NK-92 treated with Interleukin-12 subunit alpha and Interleukin-12 subunit beta, amount 100 ng/mL, for 24 hours (cell line): ENCODE measurements around the gene MSANTD2.

ENCODE experiments used
- DNase-seq: peaks from one replicate; lab custom pipeline; 2025; lab: John Stamatoyannopoulos, UW

The MSANTD2 gene

GRCh38 chr11:124817036-124817435, 16.8 kb upstream of the MSANTD2 start:
- DNase-seq: no peak

- DNase-seq: no peak
Measured at GRCh38 chr11:124814739-124815138, 14.5 kb upstream of the MSANTD2 start.

DNA sequence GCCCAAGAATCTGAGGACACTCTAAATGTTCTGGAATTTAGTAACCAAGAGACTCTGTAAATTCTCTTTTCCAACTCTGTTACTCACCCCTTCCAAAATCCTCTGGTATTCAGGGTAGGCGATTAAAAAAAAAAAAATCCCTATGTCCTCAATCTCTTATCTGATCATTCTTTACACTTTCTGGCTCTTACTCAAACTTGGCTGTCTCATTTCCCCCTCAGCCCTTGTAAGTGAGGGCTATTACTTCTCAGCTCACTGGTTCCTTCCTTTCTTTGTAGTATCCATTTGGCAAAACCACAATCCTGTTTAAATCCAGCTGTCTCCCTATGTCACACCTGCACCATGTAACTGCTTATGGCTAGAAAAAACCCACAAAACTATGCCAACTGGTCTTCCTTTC, 12.7 kb upstream of the MSANTD2 start:
- no peak for DNase-seq

- DNase-seq: no peak
Measured at GRCh38 chr11:124811399-124812125, 11.4 kb upstream of the MSANTD2 start.

GRCh38 chr11:124807660-124808270, 7.6 kb upstream of the MSANTD2 start:
- no peak for DNase-seq

DNA sequence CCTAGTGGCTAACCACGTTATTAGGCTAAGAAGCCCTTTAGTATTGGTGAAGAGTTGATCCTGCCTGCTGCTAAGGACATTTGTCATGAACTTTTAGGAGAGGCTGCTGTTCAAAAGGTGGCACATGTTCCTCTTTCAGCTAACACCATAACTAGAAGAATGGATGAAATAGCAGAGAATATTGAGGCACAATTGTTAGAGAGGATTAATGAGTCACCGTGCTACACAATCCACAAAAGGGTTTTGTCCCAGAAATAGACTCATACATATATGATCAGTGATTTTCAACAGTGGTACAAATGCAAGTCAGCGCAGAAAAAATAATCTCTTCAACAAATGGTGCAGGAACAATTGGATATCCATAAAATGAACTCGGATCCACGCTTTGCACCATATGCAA, 7.0 kb upstream of the MSANTD2 start:
- no peak for DNase-seq

GRCh38 chr11:124804884-124805283, 4.7 kb upstream of the MSANTD2 start:
- no peak for DNase-seq

GRCh38 chr11:124801636-124802312, 1.6 kb upstream of the MSANTD2 start:
- DNase-seq: no peak

DNA sequence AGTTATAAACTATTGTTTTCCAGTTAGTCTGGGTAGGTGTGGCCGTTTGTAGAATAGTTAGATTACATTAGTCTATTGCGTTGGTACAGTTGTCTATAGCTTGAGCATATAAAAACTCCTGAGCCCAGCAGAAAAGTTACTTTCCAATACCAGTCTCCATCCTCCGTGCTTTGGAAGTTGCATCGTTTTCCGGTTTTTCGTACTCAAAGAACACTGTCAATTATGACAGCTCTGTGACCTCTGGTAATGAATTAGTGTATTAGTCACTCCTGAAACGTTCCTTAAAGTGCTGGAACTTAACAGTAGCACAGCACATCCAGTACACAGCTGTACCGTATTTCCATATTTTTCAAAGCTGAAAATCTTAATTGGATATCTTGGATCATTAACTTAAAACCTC, 808 bp upstream of the MSANTD2 start:
- no peak for DNase-seq

DNA sequence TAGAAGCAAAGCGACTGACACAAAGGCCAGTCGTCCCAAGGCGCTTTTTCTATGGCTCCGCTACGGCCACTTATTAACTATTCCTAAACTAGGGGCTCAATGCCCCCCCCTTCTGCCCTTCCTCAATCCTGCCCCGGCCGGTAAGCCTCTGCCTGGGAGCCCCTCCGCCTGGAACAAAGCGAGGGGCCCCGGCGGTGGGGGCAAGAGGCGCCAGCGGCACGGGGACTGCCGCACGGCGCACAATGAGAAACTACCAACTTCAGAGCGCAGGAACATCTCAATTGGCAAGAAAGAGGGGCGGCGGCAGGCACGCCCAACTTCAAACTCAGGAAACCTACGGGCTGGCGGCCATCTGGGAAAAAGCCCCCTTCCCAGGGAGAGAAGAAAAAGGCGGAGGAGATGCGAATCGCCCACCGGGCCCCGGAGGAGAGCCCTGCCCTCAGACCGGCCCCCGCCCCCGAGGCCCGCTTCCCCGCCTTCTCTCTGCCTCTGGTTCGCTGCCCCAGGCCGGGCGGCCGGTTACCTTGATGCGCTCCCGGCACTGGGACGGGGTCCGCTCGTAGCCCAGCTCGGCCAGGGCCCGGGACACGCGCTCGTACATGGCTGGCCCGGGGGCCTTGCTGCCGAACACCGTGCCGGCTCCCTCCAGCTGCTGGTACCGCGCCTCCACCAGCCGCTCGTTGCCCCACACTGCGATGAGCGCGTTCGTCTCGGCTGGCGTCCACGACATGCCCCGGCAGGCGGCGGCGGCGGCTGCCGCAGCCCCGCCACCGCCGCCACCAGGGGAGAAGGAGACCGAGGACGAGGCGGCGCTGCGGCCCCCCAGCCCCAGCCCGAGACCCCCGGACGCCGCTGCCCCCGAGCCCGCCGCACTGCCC, 619 bp downstream of the MSANTD2 start:
- no peak for DNase-seq

DNA sequence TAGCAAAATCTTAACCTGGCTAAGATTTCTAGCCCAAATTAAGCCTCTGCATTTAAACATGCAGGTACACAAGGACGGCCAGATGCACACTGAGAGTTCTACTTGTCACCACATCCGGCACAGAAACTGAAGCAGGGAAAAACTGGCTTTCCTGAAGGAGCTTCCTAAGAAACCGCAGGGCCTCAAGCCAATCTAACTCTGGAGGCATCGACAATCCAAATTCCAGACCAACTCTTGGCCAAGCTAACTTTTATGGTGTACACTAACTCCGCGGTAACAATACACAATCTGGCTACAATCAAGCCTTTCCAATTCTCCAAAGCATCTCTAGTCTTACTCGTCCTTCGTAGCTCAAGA, 1.2 kb downstream of the MSANTD2 start:
- no peak for DNase-seq

DNA sequence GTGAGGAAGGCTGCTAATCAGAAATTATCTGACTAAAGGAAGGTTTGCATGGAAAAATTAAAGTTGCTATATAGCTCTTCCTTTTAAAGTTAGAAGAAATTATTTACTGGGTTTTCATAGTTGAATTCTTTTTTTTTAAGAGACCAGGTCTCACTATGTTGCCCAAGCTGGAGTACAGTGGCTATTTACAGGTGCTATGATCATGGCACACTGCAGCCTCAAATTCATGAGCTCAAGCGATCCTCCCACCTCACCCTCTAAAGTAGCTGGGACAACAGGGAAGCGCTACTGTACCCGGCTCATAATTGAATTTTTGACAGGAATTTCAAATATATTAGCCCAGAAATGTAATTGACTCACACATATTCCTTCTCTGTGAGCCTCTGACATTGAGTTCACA, 3.9 kb downstream of the MSANTD2 start:
- DNase-seq: no peak

- no peak for DNase-seq
Measured at GRCh38 chr11:124793466-124794278, 6.5 kb downstream of the MSANTD2 start.

- no peak for DNase-seq
Measured at GRCh38 chr11:124791626-124792341, 8.4 kb downstream of the MSANTD2 start.

GRCh38 chr11:124788521-124788920, 11.7 kb downstream of the MSANTD2 start:
- DNase-seq: no peak

GRCh38 chr11:124784051-124784450, 16.2 kb downstream of the MSANTD2 start:
- DNase-seq: no peak

DNA sequence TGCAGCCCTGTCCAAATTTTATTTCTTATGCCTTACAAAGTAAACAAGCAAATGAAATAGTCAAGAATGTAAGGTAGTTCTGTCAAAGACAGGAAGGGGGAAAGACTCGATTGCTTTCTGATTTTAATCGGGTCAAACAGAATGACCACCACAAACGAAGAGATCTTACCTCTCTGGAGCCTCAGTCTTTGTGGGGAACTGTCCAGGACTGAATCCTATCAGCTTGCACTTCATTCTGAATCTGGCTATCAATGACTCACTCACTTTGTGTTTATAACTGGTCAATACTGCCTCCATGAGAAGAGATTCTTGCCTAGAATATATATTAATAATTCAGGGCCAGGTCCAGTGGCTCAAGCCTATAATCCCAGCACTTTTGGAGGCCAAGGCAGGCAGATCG, 17.2 kb downstream of the MSANTD2 start:
- DNase-seq: no peak

DNA sequence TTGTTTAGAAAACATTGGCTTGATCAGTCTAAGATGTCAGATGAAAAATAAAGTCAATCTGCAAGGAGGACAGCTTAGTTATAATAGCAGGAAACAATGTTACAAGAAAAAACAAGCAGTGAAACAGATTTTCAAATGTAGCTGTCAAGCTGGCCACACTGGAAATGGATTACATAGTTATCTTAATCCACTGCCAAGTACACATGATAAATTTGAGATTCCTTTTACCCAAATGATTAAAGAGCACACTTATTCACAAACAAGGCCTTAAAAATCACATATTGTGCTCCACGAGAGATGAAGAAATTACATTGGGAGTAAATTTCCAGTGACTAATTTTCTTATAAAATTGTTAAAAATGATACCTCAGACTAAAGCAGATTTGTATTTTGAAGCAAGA, 20.6 kb downstream of the MSANTD2 start:
- DNase-seq: no peak

- no peak for DNase-seq
Measured at GRCh38 chr11:124778281-124778680, 21.9 kb downstream of the MSANTD2 start.

DNA sequence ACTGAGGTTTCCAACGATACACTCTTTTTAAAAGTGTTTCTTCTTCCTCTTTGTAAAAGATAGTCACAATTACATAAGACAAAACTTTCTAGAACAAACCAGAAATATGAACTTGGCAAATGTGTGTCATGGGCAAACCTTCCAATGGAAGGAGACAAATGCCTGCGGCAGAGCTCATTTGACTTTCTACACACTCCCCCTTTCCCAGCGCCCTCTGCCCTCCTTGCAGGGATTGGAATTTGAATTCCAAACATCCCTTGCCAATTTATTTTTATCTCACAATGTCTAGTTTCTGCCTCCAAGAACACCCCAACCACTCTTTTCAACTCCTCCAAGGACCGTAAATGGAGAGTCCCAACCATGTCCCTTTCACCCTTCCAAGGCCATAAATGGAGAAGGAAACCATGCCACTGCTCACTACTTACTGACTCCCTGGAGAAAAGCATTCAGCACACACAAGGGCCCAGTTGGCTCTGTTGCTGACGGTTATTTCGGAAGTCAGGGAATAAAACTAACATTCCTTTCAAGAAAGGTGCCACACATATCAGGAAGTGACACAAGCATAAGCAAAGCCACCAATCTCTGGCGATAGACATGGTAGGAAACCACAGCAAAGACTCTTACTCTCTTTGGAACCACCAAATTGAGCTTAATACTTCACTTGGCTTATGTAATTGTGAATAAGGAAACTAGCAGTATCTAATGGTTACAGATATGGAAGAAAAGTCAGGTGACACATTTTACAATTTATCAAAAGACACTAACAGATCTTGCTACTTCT, 23.2 kb downstream of the MSANTD2 start:
- no peak for DNase-seq
